K562 (cell line): ENCODE results near the gene APBA2. TPM values are rescaled to one million over a fixed set of nuclear protein-coding genes. Genes with fewer than 3 reads are reported as not detected.

ENCODE experiments used
- ATAC-seq: fragments of 200-7000 bp; cut with Tn5 transposase; 3 replicates; pipeline ENCODE4 v1.9.1; 2020; ENCODE audit warnings: moderate library complexity
- BruUV-seq: library from RNA; stranded (reverse); fragments of 400-500 nt; replicated peaks from 2 replicates; lab custom pipeline; 2021; lab: Mats Ljungman, UMichigan
- CTCF ChIA-PET: fragments of 300-600 bp; formaldehyde crosslinking; extraction: SDS; loops from one replicate; lab custom pipeline; 2021; ENCODE audit warnings: low intra/inter-chr PET ratio; lab: Yijun Ruan, JAX
- POLR2A ChIA-PET: fragments of 300-600, 350-650 bp; sonication (Branson Sonifier 250); formaldehyde crosslinking; extraction: SDS; loops from one replicate; lab custom pipeline; 2021; ENCODE audit warnings: antibody characterized with exemption, inconsistent platforms; lab: Yijun Ruan, JAX
- DNase-seq, 4 experiments: peaks; one replicate each; pipeline versions ENCODE4 v3.0.0 to v3.0.0-alpha.2; 2011 to 2018; ENCODE audit warnings: low spot score in 3 of 4, mixed read lengths in 3 of 4; ENCODE audit errors: extremely low read depth in 1 of 4
- FAIRE-seq: peaks from 2 replicates; lab custom pipeline; 2011; peaks lifted over from hg19 to GRCh38; lab: Jason Lieb, UNC
- H2AFZ ChIP-seq: 2 replicates; pipeline ENCODE4 v1.6.0; 2011; ENCODE audit warnings: low read depth, low read length, control low read depth, inconsistent platforms
- H3K27ac ChIP-seq: fragments of 200-600 bp; 3 replicates; pipeline ENCODE4 v1.8.0; 2011; ENCODE audit warnings: low read depth, mild to moderate bottlenecking, control low read depth, inconsistent platforms, low read length, moderate library complexity, mixed read lengths; ENCODE audit errors: extremely low read depth
- H3K27me3 ChIP-seq, 2 experiments: fragments of 300-600 bp in 1 of 2; 2 replicates in 1 of 2; 3 replicates in 1 of 2; pipeline versions ENCODE4 v1.6.0 to v1.8.0; 2011; ENCODE audit warnings: inconsistent platforms in 2 of 2, low read length in 2 of 2, mild to moderate bottlenecking in 1 of 2, mixed read lengths in 1 of 2, moderate library complexity in 1 of 2; ENCODE audit not compliant: control insufficient read depth in 2 of 2, insufficient read depth in 2 of 2
- H3K36me3 ChIP-seq: fragments of 300-600 bp; 3 replicates; pipeline ENCODE4 v1.8.0; 2011; ENCODE audit warnings: mild to moderate bottlenecking, low read length, inconsistent platforms; ENCODE audit not compliant: control insufficient read depth, insufficient read depth
- H3K4me1 ChIP-seq, 2 experiments: fragments of 200-600 bp in 1 of 2; replicated peaks in 1 of 2; 2 replicates in 1 of 2; 3 replicates in 1 of 2; pipeline versions ENCODE4 v1.5.1 to v1.8.0; 2011; ENCODE audit warnings: inconsistent platforms in 2 of 2, low read length in 2 of 2, mild to moderate bottlenecking in 1 of 2, mixed read lengths in 1 of 2, moderate library complexity in 1 of 2; ENCODE audit not compliant: control insufficient read depth in 2 of 2, insufficient read depth in 2 of 2
- H3K4me2 ChIP-seq: 2 replicates; pipeline ENCODE4 v1.6.1; 2011; ENCODE audit warnings: low read length, control low read depth, inconsistent platforms, mixed read lengths; ENCODE audit not compliant: insufficient read depth
- H3K4me3 ChIP-seq: fragments of 200-600 bp; sonication (generic), shearing (Covaris generic); 2 replicates; pipeline ENCODE4 v1.5.1; 2016; ENCODE audit warnings: control low read depth, inconsistent platforms
- H3K79me2 ChIP-seq: fragments of 200-600 bp; 3 replicates; pipeline ENCODE4 v1.8.0; 2011; ENCODE audit warnings: low read length, inconsistent platforms; ENCODE audit not compliant: control insufficient read depth, insufficient read depth
- H3K9ac ChIP-seq, 2 experiments: 2 replicates each; pipeline versions ENCODE4 v1.6.0 to v1.6.1; 2011; ENCODE audit warnings: low read depth in 2 of 2, low read length in 2 of 2, control low read depth in 1 of 2, inconsistent platforms in 1 of 2, mild to moderate bottlenecking in 1 of 2, mixed read lengths in 1 of 2; ENCODE audit not compliant: insufficient read depth in 1 of 2
- H3K9me1 ChIP-seq: one replicate; pipeline ENCODE4 v1.6.0; 2011; ENCODE audit warnings: inconsistent platforms, mild to moderate bottlenecking, low read length, moderate library complexity; ENCODE audit not compliant: control insufficient read depth, insufficient read depth
- H3K9me3 ChIP-seq: replicated peaks from 2 replicates; pipeline ENCODE4 v1.5.1; 2011; ENCODE audit warnings: low read depth, low read length, inconsistent platforms; ENCODE audit not compliant: control insufficient read depth, insufficient read depth
- H4K20me1 ChIP-seq: replicated peaks from 2 replicates; pipeline ENCODE4 v1.6.1; 2011; ENCODE audit warnings: low read length, inconsistent platforms, mixed read lengths; ENCODE audit not compliant: control insufficient read depth, insufficient read depth
- MCM3 ChIP-seq: fragments of 450-650 bp; IDR thresholded peaks from 2 replicates; pipeline ENCODE4 v1.6.1; 2016
- MTF1 ChIP-seq: fragments of 250-450 bp; sonication (Bioruptor Pico); IDR thresholded peaks from 2 replicates; pipeline ENCODE4 v1.9.0; 2021; ENCODE audit warnings: moderate library complexity, mild to moderate bottlenecking, inconsistent platforms, borderline replicate concordance
- NR2C2 ChIP-seq, 2 experiments: fragments of 200-800 bp in 1 of 2; sonication (Bioruptor generic) in 1 of 2; sonication (generic) in 1 of 2; formaldehyde crosslinking in 1 of 2; IDR thresholded peaks; 2 replicates each; pipeline versions ENCODE4 v1.6.1 to v1.8.0; 2016 to 2022; ENCODE audit warnings: mild to moderate bottlenecking in 1 of 2, missing compliant biosample characterization in 1 of 2, missing genetic modification characterization in 1 of 2, missing genetic modification reagents in 1 of 2
- PHF8 ChIP-seq: fragments of 200-600 bp; sonication (generic); IDR thresholded peaks from 2 replicates; pipeline ENCODE4 v1.6.1; 2012; ENCODE audit warnings: mixed run types, mild to moderate bottlenecking, inconsistent platforms, low read length, moderate library complexity, borderline replicate concordance
- PPARD ChIP-seq: fragments of 250-450 bp; sonication (Bioruptor Pico); IDR thresholded peaks from 2 replicates; pipeline ENCODE4 v1.8.0; 2022; ENCODE audit warnings: inconsistent platforms, mild to moderate bottlenecking, moderate library complexity
- RHOXF2B ChIP-seq: fragments of 250-450 bp; sonication (Bioruptor Pico); conservative IDR thresholded peaks from 2 replicates; pipeline ENCODE4 v1.5.1; 2021
- ZBTB17 ChIP-seq: fragments of 450-650 bp; formaldehyde crosslinking; IDR thresholded peaks from 2 replicates; pipeline ENCODE4 v1.4.0; 2020; ENCODE audit warnings: mild to moderate bottlenecking
- ZNF184 ChIP-seq: sonication (generic); formaldehyde crosslinking; IDR thresholded peaks from 2 replicates; pipeline ENCODE4 v1.5.0; 2020; ENCODE audit warnings: missing genetic modification reagents
- ZNF75A ChIP-seq: fragments of 450-650 bp; formaldehyde crosslinking; IDR thresholded peaks from 2 replicates; pipeline ENCODE4 v1.4.0; 2020; ENCODE audit warnings: mild to moderate bottlenecking
- WGBS: fragments of 100-300 bp; shearing (Covaris generic); methylation state at CpG from one replicate; pipeline ENCODE4 v1.1.6; 2016; ENCODE audit warnings: low coverage, mixed read lengths; ENCODE audit not compliant: insufficient coverage; ENCODE audit errors: missing lambda C conversion rate; 5-methylcytosine and 5-hydroxymethylcytosine counted together
- in situ Hi-C: fragments of 300-500 bp; cut with MboI; formaldehyde crosslinking; loops from 4 replicates; pipeline ENCODE4 v1.15.0; 2018; ENCODE audit warnings: inconsistent platforms, mixed read lengths
- intact Hi-C: fragments of 100-400 bp; cut with micrococcal nuclease; formaldehyde crosslinking; loops from 2 replicates; pipeline ENCODE4 v1.14.2; 2022
- polyA plus RNA-seq, 8 experiments: library from polyadenylated mRNA; depleted of rRNA in 4 of 8; stranded (reverse) in 5 of 8; unstranded in 3 of 8; fragments of >200 nt; fragmentation: Nextera tagmentation in 2 of 8; fragmentation: Illumina TruSeq in 1 of 8; extraction: Ambion mirVana in 2 of 8; extraction: Trizol in 1 of 8; gene quantifications; 2 replicates each; pipeline versions ENCODE4 v1.2.1 to v1.2.3, GENCODE V29; 2011 to 2014; ENCODE audit warnings: inconsistent platforms in 1 of 8, missing spikeins in 1 of 8
- total RNA-seq, 7 experiments: library from RNA; depleted of rRNA in 6 of 7; stranded (reverse); fragments of >200 nt in 6 of 7; fragmentation: Illumina TruSeq in 2 of 7; extraction: Trizol in 2 of 7; gene quantifications; 2 replicates each; pipeline versions ENCODE4 v1.2.1 to v1.2.3, GENCODE V29; 2011 to 2021; ENCODE audit warnings: low replicate concordance in 1 of 7
- TF ChIP-seq, protein P1 (sequence below): fragments of 250-450 bp; sonication (Bioruptor Pico); IDR thresholded peaks from 2 replicates; pipeline ENCODE4 v1.5.0; 2021
- TF ChIP-seq, protein P2 (sequence below): IDR thresholded peaks from 2 replicates; pipeline ENCODE4 v1.6.1; 2011; ENCODE audit warnings: borderline replicate concordance, low read depth, mild to moderate bottlenecking, moderate library complexity, low read length; ENCODE audit not compliant: insufficient read depth, poor library complexity, severe bottlenecking
- TF ChIP-seq, protein P3 (sequence below): IDR thresholded peaks from 2 replicates; pipeline ENCODE4 v1.6.1; 2012; ENCODE audit warnings: low read depth, low read length, improper control_type of control experiment, borderline replicate concordance
- TF ChIP-seq, protein P4 (sequence below): fragments of 450-650 bp; IDR thresholded peaks from 2 replicates; pipeline ENCODE4 v1.6.1; 2017; ENCODE audit warnings: mild to moderate bottlenecking, moderate library complexity

Gene APBA2
- total and polyA plus RNA-seq, 9 of the 15 experiments (the other 6 are each of a cell fraction or from before 2014, with no cell fraction given), result 0.24 to 40.9 (median 25.2) TPM

DNA sequence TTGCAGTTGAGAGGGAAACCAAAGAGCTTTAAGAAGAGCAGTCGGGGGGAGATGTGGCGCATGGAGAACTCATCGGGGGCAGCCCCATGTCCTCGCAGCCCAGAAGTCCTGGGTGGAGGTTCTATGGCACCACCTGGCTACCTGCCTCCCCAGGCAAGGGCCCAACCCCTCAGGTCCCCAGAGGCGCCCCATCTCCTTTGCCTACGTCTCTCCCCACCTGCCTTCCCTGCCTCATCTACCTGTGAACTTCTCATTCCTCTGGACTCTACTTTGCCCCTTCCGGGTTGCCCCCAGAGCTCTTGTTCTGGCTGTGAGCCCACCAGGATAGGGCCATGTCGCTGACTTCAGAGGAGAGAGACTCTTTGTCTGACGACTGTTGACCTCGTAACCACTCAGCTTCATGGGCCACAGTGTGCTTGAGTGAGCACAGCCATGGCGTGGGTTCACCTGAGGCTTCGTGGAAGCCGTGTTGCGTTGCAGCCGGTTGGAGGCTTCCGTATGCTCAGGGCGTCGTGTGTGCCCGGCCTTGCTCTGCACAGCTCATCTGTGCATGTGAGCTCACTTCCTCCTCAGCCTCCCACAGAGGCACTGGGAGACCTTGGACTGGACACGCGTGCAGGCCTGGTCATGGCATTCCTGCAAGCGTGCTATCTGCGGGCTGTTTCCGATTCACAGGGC lies 13.4 kb downstream of the APBA2 start:
- POLR2A ChIA-PET, result interaction anchor here (0.6 to 2.8 kb wide), 3 partner anchors 11 to 34 kb away, joined by 3 to 14 read pairs (median 3); no protein-coding TSS in a partner anchor
- H3K9ac ChIP-seq, result peak overlapping the region in 1 of 2 experiments; percentile 6; a peak in 1 of 4 replicates
- peaks cover 37 to 55% of the 10 kb centered on the region in 2 experiments for H3K4me1 ChIP-seq
- H3K9me1 ChIP-seq, result peaks cover 3% of the 10 kb centered on the region
- H3K79me2 ChIP-seq, result peaks cover 90% of the 10 kb centered on the region
- no peaks in the 10 kb centered on the region; the same call in 1 of the 2 replicates for H4K20me1 ChIP-seq
- CTCF ChIA-PET, result no interaction called here
- 86% methylated on average over 20 of the region's 24 CpGs for WGBS
- no peak overlapping the region for H3K4me3 ChIP-seq
- no peaks in the 10 kb centered on the region; the same call in 2 of the 3 replicates for H3K36me3 ChIP-seq
- no peaks in the 10 kb centered on the region for H3K9me3 ChIP-seq
- no TSS peak for BruUV-seq
- H2AFZ ChIP-seq, result no peak overlapping the region
- in situ Hi-C loops, result no loop called here
- ATAC-seq, result no peak
- intact Hi-C loops, result no loop called here
- H3K27ac ChIP-seq, result no peak overlapping the region
- FAIRE-seq, result no peak
- no peak for DNase-seq
- H3K27me3 ChIP-seq, result no peaks in the 10 kb centered on the region
- H3K4me2 ChIP-seq, result no peak overlapping the region
- TF ChIP-seq NR2C2 (CRISPR knock-in tag; IDR thresholded peaks at IDR 0.05) (no peak), NR2C2 (tag; IDR thresholded peaks at IDR 0.05) (no peak), ZNF75A (no peak), PHF8 (no peak), PPARD (CRISPR knock-in tag) (no peak), MCM3 (no peak), RHOXF2B (CRISPR knock-in tag) (no peak), ZNF184 (no peak), MTF1 (CRISPR knock-in tag) (no peak), ZBTB17 (no peak)
- TF ChIP-seq, protein P1, sequence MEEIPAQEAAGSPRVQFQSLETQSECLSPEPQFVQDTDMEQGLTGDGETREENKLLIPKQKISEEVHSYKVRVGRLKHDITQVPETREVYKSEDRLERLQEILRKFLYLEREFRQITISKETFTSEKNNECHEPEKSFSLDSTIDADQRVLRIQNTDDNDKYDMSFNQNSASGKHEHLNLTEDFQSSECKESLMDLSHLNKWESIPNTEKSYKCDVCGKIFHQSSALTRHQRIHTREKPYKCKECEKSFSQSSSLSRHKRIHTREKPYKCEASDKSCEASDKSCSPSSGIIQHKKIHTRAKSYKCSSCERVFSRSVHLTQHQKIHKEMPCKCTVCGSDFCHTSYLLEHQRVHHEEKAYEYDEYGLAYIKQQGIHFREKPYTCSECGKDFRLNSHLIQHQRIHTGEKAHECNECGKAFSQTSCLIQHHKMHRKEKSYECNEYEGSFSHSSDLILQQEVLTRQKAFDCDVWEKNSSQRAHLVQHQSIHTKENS (CRISPR knock-in tag), result no peak
- TF ChIP-seq, protein P2, sequence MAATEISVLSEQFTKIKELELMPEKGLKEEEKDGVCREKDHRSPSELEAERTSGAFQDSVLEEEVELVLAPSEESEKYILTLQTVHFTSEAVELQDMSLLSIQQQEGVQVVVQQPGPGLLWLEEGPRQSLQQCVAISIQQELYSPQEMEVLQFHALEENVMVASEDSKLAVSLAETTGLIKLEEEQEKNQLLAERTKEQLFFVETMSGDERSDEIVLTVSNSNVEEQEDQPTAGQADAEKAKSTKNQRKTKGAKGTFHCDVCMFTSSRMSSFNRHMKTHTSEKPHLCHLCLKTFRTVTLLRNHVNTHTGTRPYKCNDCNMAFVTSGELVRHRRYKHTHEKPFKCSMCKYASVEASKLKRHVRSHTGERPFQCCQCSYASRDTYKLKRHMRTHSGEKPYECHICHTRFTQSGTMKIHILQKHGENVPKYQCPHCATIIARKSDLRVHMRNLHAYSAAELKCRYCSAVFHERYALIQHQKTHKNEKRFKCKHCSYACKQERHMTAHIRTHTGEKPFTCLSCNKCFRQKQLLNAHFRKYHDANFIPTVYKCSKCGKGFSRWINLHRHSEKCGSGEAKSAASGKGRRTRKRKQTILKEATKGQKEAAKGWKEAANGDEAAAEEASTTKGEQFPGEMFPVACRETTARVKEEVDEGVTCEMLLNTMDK, result no peak
- TF ChIP-seq, protein P3, sequence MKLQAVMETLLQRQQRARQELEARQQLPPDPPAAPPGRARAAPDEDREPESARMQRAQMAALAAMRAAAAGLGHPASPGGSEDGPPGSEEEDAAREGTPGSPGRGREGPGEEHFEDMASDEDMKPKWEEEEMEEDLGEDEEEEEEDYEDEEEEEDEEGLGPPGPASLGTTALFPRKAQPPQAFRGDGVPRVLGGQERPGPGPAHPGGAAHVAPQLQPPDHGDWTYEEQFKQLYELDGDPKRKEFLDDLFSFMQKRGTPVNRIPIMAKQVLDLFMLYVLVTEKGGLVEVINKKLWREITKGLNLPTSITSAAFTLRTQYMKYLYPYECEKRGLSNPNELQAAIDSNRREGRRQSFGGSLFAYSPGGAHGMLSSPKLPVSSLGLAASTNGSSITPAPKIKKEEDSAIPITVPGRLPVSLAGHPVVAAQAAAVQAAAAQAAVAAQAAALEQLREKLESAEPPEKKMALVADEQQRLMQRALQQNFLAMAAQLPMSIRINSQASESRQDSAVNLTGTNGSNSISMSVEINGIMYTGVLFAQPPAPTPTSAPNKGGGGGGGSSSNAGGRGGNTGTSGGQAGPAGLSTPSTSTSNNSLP, result no peak
- TF ChIP-seq, protein P4, sequence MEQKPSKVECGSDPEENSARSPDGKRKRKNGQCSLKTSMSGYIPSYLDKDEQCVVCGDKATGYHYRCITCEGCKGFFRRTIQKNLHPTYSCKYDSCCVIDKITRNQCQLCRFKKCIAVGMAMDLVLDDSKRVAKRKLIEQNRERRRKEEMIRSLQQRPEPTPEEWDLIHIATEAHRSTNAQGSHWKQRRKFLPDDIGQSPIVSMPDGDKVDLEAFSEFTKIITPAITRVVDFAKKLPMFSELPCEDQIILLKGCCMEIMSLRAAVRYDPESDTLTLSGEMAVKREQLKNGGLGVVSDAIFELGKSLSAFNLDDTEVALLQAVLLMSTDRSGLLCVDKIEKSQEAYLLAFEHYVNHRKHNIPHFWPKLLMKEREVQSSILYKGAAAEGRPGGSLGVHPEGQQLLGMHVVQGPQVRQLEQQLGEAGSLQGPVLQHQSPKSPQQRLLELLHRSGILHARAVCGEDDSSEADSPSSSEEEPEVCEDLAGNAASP, result no peak
